Esophagus muscularis mucosa (tissue), 4 donors: ENCODE data around the gene BICDL1.

Experiments
- EP300 ChIP-seq: sonication (generic); formaldehyde crosslinking; IDR thresholded peaks from one replicate; pipeline ENCODE4 v1.6.1; 2017; ENCODE audit warnings: antibody characterized with exemption
- POLR2A ChIP-seq: fragments of 450-650 bp; IDR thresholded peaks from one replicate; pipeline ENCODE4 v1.6.1; 2017; ENCODE audit warnings: antibody characterized with exemption, moderate library complexity, mild to moderate bottlenecking, low read depth
- POLR2AphosphoS5 ChIP-seq, 2 donors: sonication (generic); formaldehyde crosslinking; IDR thresholded peaks; one replicate each; pipeline ENCODE4 v1.6.1; 2017; ENCODE audit warnings: antibody characterized with exemption in 2 of 2
- TF ChIP-seq, protein P1 (sequence below), 3 experiments: fragments of 200-600 bp in 2 of 3; fragments of 450-650 bp in 1 of 3; sonication (generic) in 2 of 3; IDR thresholded peaks; one replicate each; pipeline ENCODE4 v1.5.1; 2017 to 2019; ENCODE audit warnings: antibody characterized with exemption in 3 of 3, mild to moderate bottlenecking in 2 of 3, moderate library complexity in 1 of 3

DNA sequence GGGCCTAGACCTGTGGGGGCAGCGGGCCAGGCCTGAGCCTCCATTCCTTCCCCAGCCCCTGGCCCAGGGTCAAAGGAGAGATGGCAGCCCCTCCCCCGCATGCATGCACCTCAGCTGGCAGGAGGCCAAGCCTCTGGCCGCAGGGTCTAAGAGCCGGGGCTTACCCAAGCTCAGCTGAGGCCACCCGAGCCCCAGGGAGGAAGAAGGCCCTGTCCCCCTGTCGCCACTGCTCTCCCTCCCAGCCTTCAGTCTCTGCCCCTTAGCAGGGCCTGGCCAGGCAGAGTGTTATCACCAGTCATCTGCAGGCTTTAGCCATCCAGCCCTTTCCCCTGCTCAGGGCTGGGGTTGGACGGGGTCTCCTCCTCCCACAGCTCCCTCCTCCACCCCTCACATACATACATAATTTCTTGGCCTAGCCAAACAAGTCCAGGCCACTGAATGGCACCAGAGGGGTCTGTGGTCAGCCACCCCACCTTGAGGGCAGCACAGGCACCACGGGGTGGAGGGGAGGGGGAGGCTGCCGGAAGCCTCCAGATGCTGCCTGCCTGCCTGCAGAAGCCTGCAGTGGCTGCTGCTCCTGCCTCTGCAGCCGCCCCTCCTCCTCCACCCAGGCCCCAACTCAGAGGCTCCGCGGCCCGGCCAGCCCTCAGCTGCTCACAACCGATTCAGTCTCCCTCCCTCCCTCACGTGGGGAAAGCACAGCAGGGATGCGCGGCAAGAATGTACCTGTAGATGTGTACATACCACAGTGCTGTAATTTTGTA, 104.7 kb downstream of the BICDL1 start:
- TF ChIP-seq, protein P1, sequence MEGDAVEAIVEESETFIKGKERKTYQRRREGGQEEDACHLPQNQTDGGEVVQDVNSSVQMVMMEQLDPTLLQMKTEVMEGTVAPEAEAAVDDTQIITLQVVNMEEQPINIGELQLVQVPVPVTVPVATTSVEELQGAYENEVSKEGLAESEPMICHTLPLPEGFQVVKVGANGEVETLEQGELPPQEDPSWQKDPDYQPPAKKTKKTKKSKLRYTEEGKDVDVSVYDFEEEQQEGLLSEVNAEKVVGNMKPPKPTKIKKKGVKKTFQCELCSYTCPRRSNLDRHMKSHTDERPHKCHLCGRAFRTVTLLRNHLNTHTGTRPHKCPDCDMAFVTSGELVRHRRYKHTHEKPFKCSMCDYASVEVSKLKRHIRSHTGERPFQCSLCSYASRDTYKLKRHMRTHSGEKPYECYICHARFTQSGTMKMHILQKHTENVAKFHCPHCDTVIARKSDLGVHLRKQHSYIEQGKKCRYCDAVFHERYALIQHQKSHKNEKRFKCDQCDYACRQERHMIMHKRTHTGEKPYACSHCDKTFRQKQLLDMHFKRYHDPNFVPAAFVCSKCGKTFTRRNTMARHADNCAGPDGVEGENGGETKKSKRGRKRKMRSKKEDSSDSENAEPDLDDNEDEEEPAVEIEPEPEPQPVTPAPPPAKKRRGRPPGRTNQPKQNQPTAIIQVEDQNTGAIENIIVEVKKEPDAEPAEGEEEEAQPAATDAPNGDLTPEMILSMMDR (IDR thresholded peaks at IDR 0.05): no peak
- TF ChIP-seq POLR2AphosphoS5 (IDR thresholded peaks at IDR 0.05) (no peak), POLR2A (no peak), EP300 (no peak)
